ENCODE measurements around the gene C20orf204.
A peak's percentile ranks its signal among the peaks of the same experiment; 100 is the strongest.

Gene C20orf204

DNA sequence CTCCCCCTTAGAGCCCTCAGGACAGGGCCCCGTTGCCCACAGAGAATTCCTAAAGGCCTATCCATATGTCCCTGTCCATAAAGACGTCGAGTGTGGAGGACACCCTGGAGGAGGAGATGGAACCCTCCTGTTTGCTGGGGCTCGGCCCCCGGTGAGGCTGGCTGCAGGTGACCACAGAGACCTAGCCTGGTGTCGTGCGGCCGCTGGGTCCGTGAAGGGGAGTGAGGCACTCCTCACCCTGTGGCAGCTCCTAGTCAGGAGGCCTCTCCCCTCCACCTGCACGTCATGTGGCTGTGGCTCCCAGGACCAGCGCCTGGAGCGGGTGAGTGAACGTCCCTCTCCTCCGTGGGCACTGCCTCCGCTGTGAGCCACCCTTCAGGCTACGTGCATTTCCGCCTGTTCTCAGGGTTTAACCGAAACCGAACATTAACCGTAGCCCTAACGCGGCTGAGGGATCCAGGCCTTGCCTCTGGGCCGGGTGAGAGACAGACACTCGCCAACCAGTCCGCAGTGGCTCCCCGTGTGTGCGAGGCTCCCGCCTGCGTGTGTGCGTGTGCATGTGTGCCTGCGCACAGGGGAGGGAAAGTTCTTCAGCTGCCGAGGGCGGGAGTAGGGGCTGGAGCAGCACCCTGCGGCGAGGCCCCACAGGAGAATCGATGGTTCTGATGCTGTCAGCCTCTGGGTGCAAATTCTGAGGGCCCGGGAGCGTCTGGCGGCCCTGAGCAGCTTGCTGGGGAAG lies 21.1 kb downstream of the C20orf204 start:
- DNase-seq (ENCODE audit: low read depth): no peak

DNA sequence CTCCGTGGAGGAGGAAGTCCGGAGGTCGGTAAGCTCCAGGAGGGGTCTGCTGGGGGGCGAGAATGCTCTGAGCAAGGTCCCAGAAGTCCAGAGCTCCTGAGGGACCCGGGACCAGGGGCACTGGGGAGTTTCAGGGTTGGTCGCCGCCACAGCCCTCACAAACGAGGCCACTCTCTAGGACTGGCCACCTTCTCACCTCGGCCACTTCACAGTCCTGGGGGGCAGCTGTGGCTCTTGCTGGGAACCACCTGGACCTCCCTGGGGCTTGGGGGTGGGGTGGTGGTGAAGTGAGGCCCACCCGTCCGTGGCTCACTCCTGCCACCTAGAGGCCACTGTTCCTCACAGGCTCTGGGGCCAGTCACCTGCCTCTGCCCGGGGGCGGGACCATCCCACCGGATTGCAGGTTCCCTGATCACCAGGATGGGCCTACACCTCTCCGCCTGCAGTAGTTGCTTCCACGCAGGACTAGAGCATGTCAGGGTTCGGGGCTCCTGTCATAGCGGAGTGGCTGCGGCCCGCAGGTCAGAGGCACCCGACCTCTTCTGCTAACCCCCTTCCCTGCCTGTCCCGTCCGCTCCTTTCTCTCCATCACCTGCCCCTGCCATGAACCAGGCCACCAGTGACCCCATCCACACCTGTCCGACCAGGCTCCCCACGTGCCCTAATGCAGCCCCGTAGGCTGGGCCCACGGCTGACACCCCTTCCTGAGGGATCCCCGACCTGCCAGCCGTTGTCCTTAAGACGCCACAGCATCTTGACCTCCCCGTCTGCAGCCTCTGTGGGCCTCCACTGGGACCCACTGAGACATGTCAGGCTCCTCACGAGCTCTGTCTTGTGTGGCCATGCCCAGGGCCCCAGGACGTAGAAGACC lies 21.9 kb downstream of the C20orf204 start:
- DNase-seq (ENCODE audit: low read depth): no peak

DNA sequence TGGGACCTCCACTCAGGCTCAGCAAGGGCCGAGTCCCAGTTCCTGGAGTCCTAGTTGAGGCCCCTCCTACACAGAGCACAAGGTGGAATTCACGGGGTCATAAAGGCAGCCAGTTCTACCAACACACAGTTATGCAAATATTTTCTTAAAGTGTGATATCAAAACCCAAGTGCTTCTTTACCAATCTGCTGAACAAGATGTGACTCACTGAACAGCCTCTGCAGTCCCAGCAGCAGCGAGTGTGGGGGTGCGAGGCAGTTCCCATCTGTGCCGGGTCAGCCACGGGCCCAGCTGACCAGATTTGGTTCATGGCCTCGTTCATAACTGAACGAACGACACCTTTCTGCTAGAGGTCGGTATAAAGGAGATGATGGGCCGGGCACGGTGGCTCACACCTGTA lies 22.6 kb downstream of the C20orf204 start:
- DNase-seq (ENCODE audit: low read depth): no peak

DNA sequence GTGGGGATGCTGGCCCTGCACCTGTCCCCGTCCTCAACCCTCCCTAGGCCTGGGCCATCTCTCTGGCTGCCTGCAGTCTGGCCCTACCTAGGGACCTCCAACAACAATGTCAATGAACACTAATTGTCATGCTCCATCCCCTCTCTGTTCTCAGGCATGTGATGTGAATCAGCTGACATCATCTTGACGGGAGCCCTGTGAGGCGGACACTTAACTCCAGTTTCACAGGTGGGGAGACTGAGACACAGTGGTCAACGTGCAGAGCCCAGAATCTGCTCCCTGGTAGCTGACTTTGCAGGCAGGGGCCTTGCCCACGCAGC lies 26.3 kb downstream of the C20orf204 start:
- no peak for DNase-seq (ENCODE audit: low read depth)

DNA sequence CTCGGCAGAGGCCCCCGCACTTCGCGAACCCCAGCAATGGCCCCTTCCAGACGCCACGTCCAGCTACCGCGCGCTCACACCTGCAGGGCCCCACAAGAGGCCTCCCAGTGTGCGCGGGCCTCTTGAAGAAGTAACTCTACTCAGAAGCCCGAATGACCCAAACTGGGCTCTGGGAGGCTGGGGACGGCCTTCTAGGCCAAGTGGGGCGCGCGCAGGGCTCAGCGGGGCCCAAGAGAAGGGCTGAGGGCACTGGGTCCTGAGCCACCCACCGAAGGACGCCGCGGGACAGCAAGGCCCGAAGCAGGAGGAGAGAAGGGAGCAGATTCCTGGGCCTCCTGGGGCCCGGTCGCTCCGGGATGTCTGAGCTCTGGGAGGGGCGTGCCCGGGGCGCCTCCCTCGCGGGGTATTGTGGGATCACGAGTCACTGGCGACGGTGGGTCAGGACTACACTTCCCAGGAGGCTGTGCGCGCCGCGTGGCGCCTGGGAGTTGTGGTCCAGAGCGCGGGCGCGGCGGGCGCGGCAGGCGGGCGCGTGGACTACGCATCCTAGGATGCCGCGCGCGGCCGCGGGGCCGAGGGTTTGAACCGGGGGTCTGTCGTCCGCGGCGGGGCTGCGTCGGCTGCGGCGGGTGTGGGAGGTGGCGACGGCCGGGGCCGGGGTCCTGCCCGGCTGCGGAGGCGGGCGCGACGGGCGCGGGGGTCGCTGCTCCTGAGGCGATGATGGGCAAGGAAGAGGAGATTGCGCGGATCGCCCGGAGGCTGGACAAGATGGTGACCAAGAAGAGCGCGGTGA lies 26.8 kb downstream of the C20orf204 start, which contains the start of gene TCEA2:
Gene TCEA2, plus strand, starts transcription at position 603 of the 793 bp plus-strand sequence. Its CDS starts 115 bp downstream, at position 718.
- DNase-seq (ENCODE audit: low read depth): peak; percentile 84

DNA sequence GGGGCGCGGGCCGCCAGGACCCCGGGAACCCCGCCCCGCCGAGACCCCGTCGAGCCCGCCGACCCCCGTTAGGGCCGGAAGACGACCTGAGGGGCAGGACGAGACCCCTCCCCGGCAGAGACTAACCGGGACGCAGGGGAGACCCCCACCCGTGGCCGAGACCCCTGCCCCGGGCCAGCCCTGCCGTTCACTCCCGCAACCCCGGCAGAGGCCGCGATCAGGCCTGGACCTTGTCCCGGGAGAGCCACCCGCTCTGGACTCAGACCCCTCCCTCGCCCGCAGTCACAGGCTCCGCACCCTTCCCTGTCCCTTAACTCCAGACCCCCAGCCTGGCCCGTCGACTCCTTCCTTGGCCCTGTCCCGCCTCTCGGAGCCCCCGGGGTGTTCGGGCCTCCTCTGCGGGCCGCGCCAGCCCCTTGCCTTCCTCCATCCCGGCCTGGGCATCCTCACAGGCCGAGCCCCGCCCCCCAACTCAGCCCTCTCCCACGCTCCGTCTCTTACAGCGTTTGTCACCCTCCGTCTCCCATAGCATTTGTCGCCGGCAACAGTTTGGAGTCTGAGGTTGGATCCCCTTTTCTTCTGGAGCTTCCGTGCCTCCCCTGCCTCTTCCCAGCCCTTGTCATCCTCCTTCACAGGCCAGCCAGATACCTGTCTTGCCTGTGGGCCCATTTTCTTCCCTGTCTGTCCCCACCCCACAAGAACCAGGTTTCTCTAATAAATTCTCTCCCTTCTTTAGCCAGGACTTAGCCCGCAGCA lies 27.6 kb downstream of the C20orf204 start:
- no peak for DNase-seq (ENCODE audit: low read depth)

DNA sequence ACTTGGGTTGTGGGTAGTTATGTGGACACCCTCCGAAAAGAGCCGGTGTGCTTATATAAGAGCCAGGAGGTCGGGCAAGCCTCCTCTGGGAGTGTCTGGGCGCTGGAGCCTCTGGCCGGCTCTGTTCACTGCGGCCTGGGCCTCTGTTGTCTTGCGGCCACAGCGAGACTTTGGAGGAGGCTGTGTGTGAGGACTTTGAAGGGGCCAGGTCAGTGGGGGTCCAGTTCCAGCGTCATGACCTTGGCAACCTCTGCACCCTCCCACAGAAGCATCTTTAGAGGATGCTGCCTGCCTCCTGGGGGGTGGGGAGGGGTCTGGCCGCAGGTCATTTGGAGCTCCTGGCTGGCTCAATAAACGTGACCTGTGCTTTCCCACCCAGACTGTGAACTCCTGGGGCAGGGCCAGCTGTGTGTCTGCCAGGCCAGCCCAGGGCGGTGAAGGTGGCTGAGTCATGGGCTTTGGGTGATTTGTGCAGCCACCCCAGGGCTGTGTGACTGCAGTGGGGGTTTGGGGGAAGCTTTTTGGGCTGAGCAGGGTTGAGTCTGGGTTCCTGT lies 28.2 kb downstream of the C20orf204 start:
- DNase-seq (ENCODE audit: low read depth): no peak

DNA sequence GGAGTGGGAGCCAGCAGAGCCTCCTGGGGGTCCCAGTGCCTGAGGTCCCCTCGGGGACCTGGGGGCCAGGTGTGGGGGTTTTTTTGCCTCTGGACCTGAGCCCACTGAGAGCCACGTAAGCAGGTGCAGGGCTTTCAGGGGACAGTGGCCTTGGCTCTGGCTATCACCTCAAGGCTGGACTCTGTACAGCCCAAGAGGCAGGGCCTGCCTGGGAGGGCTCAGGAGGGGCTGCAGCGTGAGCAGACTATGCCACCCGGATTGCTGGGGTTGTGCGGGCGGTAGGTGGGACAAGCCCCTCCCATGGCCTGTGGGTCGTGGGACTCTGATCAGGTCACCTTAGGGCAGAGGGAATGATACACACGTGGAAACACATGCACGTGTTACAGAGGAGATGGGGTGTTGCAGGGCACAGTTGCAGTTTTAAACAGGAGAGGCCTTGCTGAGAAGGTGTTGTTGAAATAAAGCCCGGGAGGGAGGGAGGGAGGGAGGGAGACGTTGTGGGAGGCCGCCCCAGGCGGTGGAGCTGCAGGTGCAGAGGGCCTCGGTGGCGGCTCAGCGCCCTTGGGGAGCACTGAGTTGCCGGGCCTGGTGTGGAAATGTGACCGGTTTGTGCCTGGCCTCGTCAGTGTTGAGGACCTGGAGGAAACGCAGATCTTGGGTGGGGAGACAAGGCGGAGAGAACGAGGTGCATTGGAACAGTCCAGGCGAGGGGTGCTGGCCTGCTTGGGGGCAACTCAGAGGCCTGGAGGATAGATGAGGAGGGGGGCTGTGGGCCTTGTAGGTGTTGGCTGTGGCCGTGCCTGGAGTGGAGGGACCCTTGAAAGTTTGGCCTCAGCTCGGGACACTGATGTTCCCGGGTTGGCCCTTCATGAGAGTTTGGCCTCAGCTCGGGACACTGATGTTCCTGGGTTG lies 29.3 kb downstream of the C20orf204 start:
- DNase-seq (ENCODE audit: low read depth): no peak

DNA sequence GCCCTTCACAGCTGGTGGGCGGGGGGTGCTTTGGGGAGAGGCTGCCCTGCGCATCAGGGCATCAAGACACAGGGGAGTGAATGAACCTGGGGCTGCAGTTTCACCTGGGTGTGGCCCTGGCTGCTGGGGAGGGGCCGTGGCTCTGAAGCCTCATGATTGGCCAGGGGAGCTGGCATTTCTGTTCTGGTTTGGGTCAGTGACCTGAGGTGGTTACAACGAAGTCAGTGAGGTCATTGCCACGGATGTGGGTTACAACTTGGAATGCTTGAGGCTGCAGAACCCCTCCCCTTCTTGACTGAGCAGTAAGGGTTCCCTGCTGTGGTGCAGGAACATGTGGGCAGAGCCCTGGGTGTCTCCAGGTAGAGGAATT lies 30.0 kb downstream of the C20orf204 start:
- no peak for DNase-seq (ENCODE audit: low read depth)

DNA sequence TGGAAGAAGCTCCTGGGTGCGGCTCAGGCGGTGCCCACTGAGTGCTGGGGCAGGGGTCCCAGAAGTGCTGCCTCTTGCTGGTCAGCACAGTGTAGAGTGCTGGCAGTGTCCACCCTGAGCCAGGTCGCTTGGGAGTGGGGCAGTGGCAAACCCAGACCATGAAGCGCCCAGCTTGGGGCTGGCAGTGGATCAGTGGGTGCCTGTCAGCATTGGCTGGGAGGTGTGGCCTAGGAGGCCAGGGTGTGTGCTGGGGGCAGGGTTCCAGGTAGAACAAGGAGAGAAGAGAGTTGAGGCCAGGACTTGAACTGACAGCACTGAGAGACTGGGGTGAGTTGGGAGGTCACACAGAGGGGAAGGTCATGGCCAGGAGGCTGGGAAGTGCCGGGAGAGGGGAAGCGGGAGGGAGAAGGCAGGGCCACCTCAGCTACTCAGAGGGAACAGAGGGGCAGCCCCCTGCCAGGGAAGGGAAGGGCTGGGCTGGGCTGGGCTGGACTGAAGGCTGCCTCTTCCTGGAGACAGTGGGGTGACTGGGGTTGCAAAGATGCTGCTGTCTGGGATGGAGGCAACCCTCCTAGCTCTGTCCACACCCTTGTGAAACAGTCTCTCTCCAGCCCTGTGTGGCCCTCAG lies 31.1 kb downstream of the C20orf204 start:
- no peak for DNase-seq (ENCODE audit: low read depth)

DNA sequence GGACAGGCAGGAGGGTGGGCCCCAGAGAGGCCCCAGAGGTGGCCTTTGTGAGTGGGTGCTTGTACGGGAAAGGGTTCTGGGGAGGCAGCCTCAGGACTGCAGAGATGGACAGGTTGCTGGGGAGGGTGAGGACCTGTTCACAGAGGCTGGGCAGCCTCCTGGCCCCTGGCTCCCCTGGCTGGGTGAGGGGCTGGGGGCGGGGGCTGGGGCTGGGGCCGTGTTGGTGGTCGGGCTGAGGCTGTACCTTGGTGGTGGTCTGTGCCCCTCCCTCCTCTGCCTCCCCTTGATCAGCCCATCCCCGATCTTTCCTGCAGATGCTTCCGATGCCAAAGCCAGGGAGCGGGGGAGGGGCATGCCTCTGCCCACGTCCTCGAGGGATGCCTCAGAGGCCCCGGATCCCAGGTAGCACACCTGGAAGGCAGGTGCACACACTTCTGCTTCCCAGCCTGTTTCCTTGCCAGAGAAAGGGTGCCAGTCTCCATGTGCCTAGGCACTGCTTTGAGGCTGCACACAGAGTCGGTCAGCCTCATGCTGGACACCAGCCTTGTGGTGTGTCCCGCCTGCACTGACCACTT lies 31.8 kb downstream of the C20orf204 start:
- no peak for DNase-seq (ENCODE audit: low read depth)

DNA sequence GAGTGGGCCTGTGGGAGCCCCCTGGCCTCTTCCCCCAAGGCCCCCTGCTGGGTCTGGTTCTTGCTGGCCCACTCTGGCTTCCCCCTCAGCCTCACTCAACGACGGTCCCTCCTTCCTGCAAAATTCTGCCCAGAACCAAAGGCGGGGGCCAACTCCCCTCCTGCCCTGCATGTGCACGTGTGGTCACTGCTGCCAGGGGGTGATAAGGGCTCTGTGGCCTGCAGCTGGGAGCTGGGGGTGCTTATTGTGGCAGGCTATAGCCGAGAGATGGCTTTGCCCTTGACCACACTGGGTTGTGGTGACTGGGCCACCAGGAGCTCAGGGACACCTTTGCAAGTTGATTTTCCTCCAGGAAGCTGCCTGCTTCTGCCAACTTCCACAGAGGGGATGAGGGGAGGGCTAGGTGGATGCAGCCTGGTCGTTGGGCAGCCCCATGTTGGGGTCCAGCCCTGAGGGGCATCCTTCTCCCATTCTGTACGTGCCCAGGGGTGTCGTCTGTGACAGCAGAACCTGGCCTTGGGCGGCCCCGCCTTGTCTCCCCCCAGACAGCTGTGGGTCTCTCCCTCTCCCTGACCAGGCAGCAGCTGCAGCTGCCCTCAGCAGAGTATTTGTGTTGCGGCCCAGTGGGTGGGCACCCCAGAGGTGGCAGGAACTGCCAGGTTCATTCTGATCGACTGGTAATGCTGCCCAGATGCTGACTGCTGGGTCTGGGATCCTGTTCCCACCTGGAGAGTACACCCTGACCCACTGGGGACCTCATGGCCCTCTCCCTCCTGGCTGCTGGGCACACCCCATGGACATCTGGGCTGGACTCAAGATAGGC lies 32.6 kb downstream of the C20orf204 start:
- DNase-seq (ENCODE audit: low read depth): peak; percentile 98

DNA sequence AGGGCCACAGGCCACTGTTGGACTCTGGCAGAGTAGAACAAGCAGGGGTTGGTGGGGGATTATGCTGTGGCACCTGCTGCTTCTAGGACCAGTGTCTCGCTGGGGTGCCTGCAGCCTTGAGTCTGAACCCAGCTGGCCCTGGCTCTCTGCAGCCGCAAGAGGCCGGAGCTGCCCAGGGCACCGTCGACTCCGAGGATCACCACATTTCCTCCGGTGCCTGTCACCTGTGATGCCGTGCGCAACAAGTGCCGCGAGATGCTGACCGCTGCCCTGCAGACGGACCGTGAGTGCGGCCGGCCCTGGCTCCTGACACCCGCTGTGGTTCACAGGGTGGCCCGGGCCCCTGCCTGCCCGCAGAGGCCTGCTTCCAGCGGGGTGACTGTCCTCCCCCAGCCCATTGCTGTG lies 33.2 kb downstream of the C20orf204 start:
- DNase-seq (ENCODE audit: low read depth): no peak

DNA sequence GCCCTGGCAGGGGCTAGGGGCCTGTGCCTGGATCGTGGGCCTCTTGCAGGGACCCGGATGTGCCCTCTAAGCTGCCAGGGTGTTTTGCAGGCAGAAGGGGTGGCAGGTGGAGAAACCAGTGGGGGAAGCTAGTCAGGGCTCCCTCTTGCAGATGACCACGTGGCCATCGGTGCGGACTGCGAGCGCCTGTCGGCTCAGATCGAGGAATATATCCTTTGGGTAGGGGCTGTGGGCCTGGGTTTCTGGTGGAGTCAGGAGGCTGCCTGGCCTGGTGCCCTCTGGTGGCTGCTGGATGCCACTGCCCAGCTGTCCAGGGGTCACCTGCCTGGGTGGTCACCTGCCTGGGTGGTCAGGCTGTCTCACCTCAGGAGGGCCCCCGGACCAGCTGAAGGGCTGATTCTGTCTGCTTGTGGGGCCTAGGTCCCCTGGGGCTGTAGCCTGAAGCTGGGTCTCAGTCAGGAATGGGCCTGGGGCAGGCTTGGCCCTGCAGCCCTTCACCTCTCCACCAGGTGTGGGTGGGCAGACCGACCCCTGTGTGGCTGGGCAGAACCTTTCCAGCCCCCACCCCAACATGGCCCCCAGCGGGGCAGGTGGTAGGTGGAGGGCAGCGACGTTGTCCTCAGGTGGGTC lies 33.7 kb downstream of the C20orf204 start:
- no peak for DNase-seq (ENCODE audit: low read depth)

DNA sequence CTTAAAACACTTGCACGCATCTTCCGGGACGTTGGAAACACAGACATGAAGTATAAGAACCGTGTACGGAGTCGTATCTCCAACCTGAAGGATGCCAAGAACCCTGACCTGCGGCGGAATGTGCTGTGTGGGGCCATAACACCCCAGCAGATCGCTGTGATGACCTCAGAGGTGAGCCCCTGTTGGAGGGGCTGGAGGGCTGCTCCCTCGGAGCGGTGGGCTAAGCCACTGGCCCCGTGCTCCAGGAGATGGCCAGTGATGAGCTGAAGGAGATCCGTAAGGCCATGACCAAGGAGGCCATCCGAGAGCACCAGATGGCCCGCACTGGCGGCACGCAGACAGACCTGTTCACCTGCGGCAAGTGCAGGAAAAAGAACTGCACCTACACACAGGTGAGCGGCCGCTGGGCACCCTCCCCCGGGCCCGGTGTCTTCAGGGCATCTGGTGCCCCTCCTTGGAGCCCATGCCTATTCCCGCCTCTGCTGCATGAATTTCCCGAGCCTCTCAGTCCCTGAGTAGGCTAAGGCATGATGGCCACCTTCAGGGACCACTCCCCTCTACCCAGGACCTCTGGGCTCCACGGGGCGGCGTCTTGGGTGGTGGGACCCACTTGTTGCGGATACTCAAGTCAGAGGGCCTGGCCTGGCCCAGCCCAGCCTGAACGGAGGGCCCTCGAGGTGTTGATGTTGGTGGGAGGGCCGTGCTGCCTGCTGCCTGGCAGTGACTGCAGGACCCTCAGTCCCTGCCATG lies 34.4 kb downstream of the C20orf204 start:
- no peak for DNase-seq (ENCODE audit: low read depth)

DNA sequence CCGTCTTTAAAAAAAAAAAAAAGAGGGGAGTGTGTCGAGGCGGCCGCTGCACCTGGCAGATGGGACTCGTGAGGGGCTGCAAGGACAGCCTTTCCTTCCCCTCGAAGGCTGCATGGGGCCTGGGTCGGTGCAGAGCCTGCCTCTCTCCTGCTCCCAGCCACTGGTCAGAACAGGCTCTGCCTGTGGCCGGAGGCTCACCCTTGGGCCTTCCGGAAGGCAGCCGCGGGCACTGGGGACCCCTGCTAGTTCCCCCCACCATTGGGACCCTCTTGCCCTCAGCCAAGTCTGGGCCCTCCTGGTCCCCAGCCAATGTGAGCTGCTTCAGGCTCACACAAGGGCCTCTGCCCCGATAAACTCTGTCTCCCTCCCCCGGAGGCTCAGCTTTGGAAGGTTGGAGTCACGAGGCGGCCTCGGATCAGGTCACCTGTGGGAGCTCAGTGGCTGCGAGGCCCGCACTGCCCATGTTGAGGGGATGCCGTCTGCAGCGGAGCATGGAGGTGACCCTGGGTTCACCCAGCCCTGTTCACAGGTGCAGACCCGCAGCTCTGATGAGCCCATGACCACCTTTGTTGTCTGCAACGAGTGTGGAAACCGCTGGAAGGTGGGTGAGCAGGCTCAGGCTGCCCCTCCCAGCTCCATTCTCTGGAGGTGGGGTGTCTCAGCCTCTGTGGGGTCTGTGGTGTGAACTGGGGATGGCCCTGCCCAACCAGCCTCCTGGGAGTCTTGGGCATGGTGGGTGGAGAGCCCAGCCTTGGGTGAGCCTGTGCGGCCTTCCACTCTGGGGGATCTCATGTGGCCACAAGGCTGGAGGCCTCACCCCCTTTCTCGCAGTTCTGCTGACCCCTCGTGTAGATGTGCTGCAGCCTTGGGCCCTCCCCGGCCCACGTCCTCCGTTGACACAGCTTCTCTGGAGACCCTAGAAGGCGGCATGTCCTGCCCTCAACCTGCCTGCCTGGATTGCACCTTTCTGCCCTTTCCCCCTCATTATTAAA lies 35.7 kb downstream of the C20orf204 start:
- DNase-seq (ENCODE audit: low read depth): no peak
